ENCODE data around the gene ABCA9.

GRCh38 chr17:69015631-69016030 is 45.1 kb downstream of the ABCA9 start:
- no peak for TF ChIP-seq CTCF (IDR thresholded peaks at IDR 0.05)
- TF ChIP-seq SIN3A (IDR thresholded peaks at IDR 0.05; ENCODE audit: borderline replicate concordance, insufficient read depth, low read depth, low read length): no peak
- TF ChIP-seq POLR2AphosphoS5 (IDR thresholded peaks at IDR 0.05; ENCODE audit: low read depth, low read length): no peak
